PC-3 (cell line): ENCODE results near the gene TMTC1. TPM values are rescaled to one million over a fixed set of nuclear protein-coding genes. Genes with fewer than 3 reads are reported as not detected.

Source experiments
- ATAC-seq: fragments of 200-7000 bp; cut with Tn5 transposase; 2 replicates; pipeline ENCODE4 v1.9.1; 2020; ENCODE audit warnings: mild to moderate bottlenecking, moderate library complexity
- BruUV-seq: library from RNA; stranded (reverse); fragments of 400-500 nt; replicated peaks from 2 replicates; lab custom pipeline; 2021; lab: Mats Ljungman, UMichigan
- CTCF ChIA-PET: fragments of 300-600 bp; sonication (Branson Sonifier 250); formaldehyde crosslinking; loops from one replicate; lab custom pipeline; 2022; ENCODE audit warnings: antibody characterized with exemption; lab: Charles Lee
- POLR2A ChIA-PET: fragments of 300-600 bp; sonication (Branson Sonifier 250); formaldehyde crosslinking; loops from one replicate; lab custom pipeline; 2022; ENCODE audit warnings: antibody characterized with exemption; ENCODE audit not compliant: unreplicated experiment; lab: Charles Lee
- DNase-seq: peaks from one replicate; pipeline ENCODE4 v3.0.0-alpha.2; 2015
- H2AFZ ChIP-seq: fragments of 300-600 bp; sonication (generic); 2 replicates; pipeline ENCODE4 v1.6.0; 2016; ENCODE audit warnings: antibody characterized with exemption, low read length
- H3F3A ChIP-seq: fragments of 300-600 bp; sonication (generic); one replicate; pipeline ENCODE4 v1.6.0; 2017; ENCODE audit warnings: antibody characterized with exemption, low read length, control low read depth, mild to moderate bottlenecking; ENCODE audit not compliant: unreplicated experiment
- H3K27ac ChIP-seq: fragments of 300-600 bp; sonication (generic); 2 replicates; pipeline ENCODE4 v1.5.1; 2016; ENCODE audit warnings: mild to moderate bottlenecking, low read length
- H3K27me3 ChIP-seq: fragments of 300-600 bp; sonication (generic); 2 replicates; pipeline ENCODE4 v1.6.1; 2016; ENCODE audit warnings: low read length, mixed read lengths
- H3K36me3 ChIP-seq: fragments of 300-600 bp; sonication (generic); 2 replicates; pipeline ENCODE4 v1.6.1; 2016; ENCODE audit warnings: low read depth, mixed run types, low read length, mixed read lengths
- H3K4me1 ChIP-seq: fragments of 300-600 bp; sonication (generic); 2 replicates; pipeline ENCODE4 v1.5.1; 2016; ENCODE audit warnings: low read length; ENCODE audit not compliant: insufficient read depth
- H3K4me2 ChIP-seq: fragments of 300-600 bp; sonication (generic); 2 replicates; pipeline ENCODE4 v1.6.0; 2016; ENCODE audit warnings: low read length
- H3K4me3 ChIP-seq: fragments of 300-600 bp; sonication (generic); 2 replicates; pipeline ENCODE4 v1.5.1; 2016; ENCODE audit warnings: mild to moderate bottlenecking, low read length, mixed read lengths
- H3K79me2 ChIP-seq: fragments of 300-600 bp; sonication (generic); 2 replicates; pipeline ENCODE4 v1.6.1; 2017; ENCODE audit warnings: low read length, mixed read lengths
- H3K9ac ChIP-seq: fragments of 300-600 bp; sonication (generic); 2 replicates; pipeline ENCODE4 v1.6.0; 2016; ENCODE audit warnings: mild to moderate bottlenecking, low read length
- H3K9me2 ChIP-seq: fragments of 300-600 bp; sonication (generic); replicated peaks from 2 replicates; pipeline ENCODE4 v1.6.1; 2016; ENCODE audit warnings: mixed run types, low read length, mixed read lengths
- H3K9me3 ChIP-seq: fragments of 300-600 bp; sonication (generic); 2 replicates; pipeline ENCODE4 v1.6.1; 2016; ENCODE audit warnings: low read length, mixed read lengths
- H4K20me1 ChIP-seq: fragments of 300-600 bp; sonication (generic); 2 replicates; pipeline ENCODE4 v1.6.1; 2016; ENCODE audit warnings: low read length, mixed read lengths
- CTCF ChIP-seq: fragments of 300-600 bp; sonication (generic); conservative IDR thresholded peaks from 2 replicates; pipeline ENCODE4 v1.5.1; 2017; ENCODE audit warnings: antibody characterized with exemption, low read depth, mild to moderate bottlenecking, low read length
- EZH2 ChIP-seq: fragments of 300-600 bp; sonication (generic); IDR thresholded peaks from one replicate; pipeline ENCODE4 v1.6.1; 2017; ENCODE audit warnings: antibody characterized with exemption, mild to moderate bottlenecking, low read length; ENCODE audit not compliant: unreplicated experiment
- EZH2phosphoT487 ChIP-seq: fragments of 300-600 bp; sonication (generic); IDR thresholded peaks from 2 replicates; pipeline ENCODE4 v1.6.1; 2018; ENCODE audit warnings: mild to moderate bottlenecking, antibody characterized with exemption, low read length, borderline replicate concordance
- intact Hi-C: fragments of 100-400 bp; cut with micrococcal nuclease; formaldehyde crosslinking; loops from 2 replicates; pipeline ENCODE4 v1.9.0; 2023
- total RNA-seq: library from RNA; depleted of rRNA; stranded (reverse); fragments of >200 nt; gene quantifications from 2 replicates; pipeline ENCODE4 v1.2.3, GENCODE V29; 2014

Gene TMTC1
- total RNA-seq, 1 experiment from 2014 or later, result 5.8 TPM

GRCh38 chr12:29796823-29797263 is 13.1 kb upstream of the TMTC1 start:
- Histone ChIP-seq H3K9ac (no peak overlapping the region), H2AFZ (no peak overlapping the region), H3K4me3 (peak overlapping the region; percentile 14; the same call in 1 of the 2 replicates), H3F3A (peaks cover 31% of the 10 kb centered on the region), H3K36me3 (no peaks in the 10 kb centered on the region), H3K27ac (peak overlapping the region; percentile 29), H3K4me1 (peaks cover 24% of the 10 kb centered on the region), H3K9me2 (no peaks in the 10 kb centered on the region), H3K27me3 (peaks cover 13% of the 10 kb centered on the region; the same call in 1 of the 2 replicates), H3K4me2 (peak overlapping the region; percentile 62), H4K20me1 (no peaks in the 10 kb centered on the region), H3K79me2 (no peaks in the 10 kb centered on the region), H3K9me3 (peaks cover 24% of the 10 kb centered on the region; the same call in 1 of the 2 replicates)
- peak; percentile 99 for ATAC-seq
- no peak for TF ChIP-seq CTCF
- TF ChIP-seq EZH2phosphoT487, result no peak
- TF ChIP-seq EZH2, result no peak
- ChIA-PET CTCF (interaction anchor here (0.6 to 1.3 kb wide), 2 partner anchors 245 to 280 kb away, joined by 4 read pairs; no protein-coding TSS in a partner anchor), POLR2A (interaction anchor here (0.7 kb wide), 1 partner anchor 110 kb away, joined by 4 read pairs; no protein-coding TSS in a partner anchor)
- intact Hi-C loops, result loop anchor here (5.0 kb wide), 2 partner anchors 230 to 245 kb away; no protein-coding TSS in a partner anchor
- DNase-seq, result peak; percentile 98
- no TSS peak for BruUV-seq

- Histone ChIP-seq H3K4me3 (no peak overlapping the region), H3K27ac (no peak overlapping the region), H3K9me3 (peaks cover 34% of the 10 kb centered on the region; the same call in 1 of the 2 replicates), H4K20me1 (no peaks in the 10 kb centered on the region), H3K9me2 (no peaks in the 10 kb centered on the region), H3K27me3 (peaks cover 13% of the 10 kb centered on the region; the same call in 1 of the 2 replicates), H3K9ac (no peak overlapping the region), H3K36me3 (no peaks in the 10 kb centered on the region), H3K4me1 (peaks cover 24% of the 10 kb centered on the region), H3K79me2 (no peaks in the 10 kb centered on the region), H2AFZ (no peak overlapping the region), H3F3A (peaks cover 41% of the 10 kb centered on the region), H3K4me2 (no peak overlapping the region)
- ATAC-seq (no peak), DNase-seq (no peak)
- BruUV-seq, result no TSS peak
- intact Hi-C loops, result loop anchor here (5.0 kb wide), 2 partner anchors 228 to 243 kb away; no protein-coding TSS in a partner anchor
- TF ChIP-seq CTCF, result no peak
- no peak for TF ChIP-seq EZH2
- no peak for TF ChIP-seq EZH2phosphoT487
- POLR2A ChIA-PET, result no interaction called here
- CTCF ChIA-PET, result no interaction called here
Measured at GRCh38 chr12:29795715-29796114, 12.0 kb upstream of the TMTC1 start.

- Histone ChIP-seq H3K27me3 (peaks cover 13% of the 10 kb centered on the region; the same call in 1 of the 2 replicates), H3F3A (peaks cover 41% of the 10 kb centered on the region), H3K36me3 (no peaks in the 10 kb centered on the region), H3K4me3 (no peak overlapping the region), H3K9me2 (no peaks in the 10 kb centered on the region), H3K9ac (no peak overlapping the region), H3K9me3 (peaks cover 34% of the 10 kb centered on the region; the same call in 1 of the 2 replicates), H3K4me1 (peaks cover 24% of the 10 kb centered on the region), H3K79me2 (no peaks in the 10 kb centered on the region), H2AFZ (no peak overlapping the region), H3K4me2 (no peak overlapping the region), H3K27ac (peak overlapping the region; percentile 5; the same call in 1 of the 2 replicates), H4K20me1 (no peaks in the 10 kb centered on the region)
- TF ChIP-seq EZH2, result no peak
- TF ChIP-seq CTCF, result no peak
- TF ChIP-seq EZH2phosphoT487, result no peak
- no TSS peak for BruUV-seq
- ChIA-PET CTCF (no interaction called here), POLR2A (no interaction called here)
- intact Hi-C loops, result loop anchor here (5.0 kb wide), 2 partner anchors 228 to 243 kb away; no protein-coding TSS in a partner anchor
- peak; percentile 72 for DNase-seq
- ATAC-seq, result no peak
Measured at GRCh38 chr12:29794862-29795261, 11.1 kb upstream of the TMTC1 start.
